Right atrium auricular region (tissue), 2 donors: ENCODE results near the gene CMPK1. TPM values are rescaled to one million over a fixed set of nuclear protein-coding genes. Genes with fewer than 3 reads are reported as not detected.

Experiments used
- DNase-seq: peaks from one replicate; pipeline ENCODE4 v3.0.0-alpha.2; 2019; ENCODE audit warnings: low spot score
- H3K27ac ChIP-seq, 2 donors: fragments of 200-600 bp; sonication (generic); 1 replicate in 1 of 2; 2 replicates in 1 of 2; pipeline ENCODE4 v1.5.1; 2016 to 2019
- H3K27me3 ChIP-seq, 2 donors: fragments of 200-600 bp; sonication (generic); one replicate each; pipeline versions ENCODE4 v1.5.1 to v1.6.0; 2017 to 2019
- H3K36me3 ChIP-seq: fragments of 200-600 bp; sonication (generic); one replicate; pipeline ENCODE4 v1.5.1; 2016
- H3K4me1 ChIP-seq, 2 donors: fragments of 200-600 bp; sonication (generic); one replicate each; pipeline versions ENCODE4 v1.5.1 to v1.6.0; 2017 to 2019
- H3K4me3 ChIP-seq, 2 donors: fragments of 200-600 bp; sonication (generic); 1 replicate in 1 of 2; 2 replicates in 1 of 2; pipeline ENCODE4 v1.5.1; 2017 to 2019; ENCODE audit warnings: mild to moderate bottlenecking in 1 of 2, moderate library complexity in 1 of 2
- H3K9me3 ChIP-seq, 2 donors: fragments of 200-600 bp; sonication (generic); one replicate each; pipeline ENCODE4 v1.5.1; 2019
- CTCF ChIP-seq, 2 donors: fragments of 200-600 bp; sonication (generic); IDR thresholded peaks; one replicate each; pipeline ENCODE4 v1.5.1; 2019; ENCODE audit warnings: antibody characterized with exemption in 2 of 2
- total RNA-seq, 2 donors: library from RNA; depleted of rRNA; stranded (reverse); fragments of >200 nt; gene quantifications; one replicate each; pipeline ENCODE4 v1.1.0, GENCODE V29; 2016

The CMPK1 gene
- total RNA-seq, 2 donors from 2014 or later: 51.4 to 72.3 TPM

DNA sequence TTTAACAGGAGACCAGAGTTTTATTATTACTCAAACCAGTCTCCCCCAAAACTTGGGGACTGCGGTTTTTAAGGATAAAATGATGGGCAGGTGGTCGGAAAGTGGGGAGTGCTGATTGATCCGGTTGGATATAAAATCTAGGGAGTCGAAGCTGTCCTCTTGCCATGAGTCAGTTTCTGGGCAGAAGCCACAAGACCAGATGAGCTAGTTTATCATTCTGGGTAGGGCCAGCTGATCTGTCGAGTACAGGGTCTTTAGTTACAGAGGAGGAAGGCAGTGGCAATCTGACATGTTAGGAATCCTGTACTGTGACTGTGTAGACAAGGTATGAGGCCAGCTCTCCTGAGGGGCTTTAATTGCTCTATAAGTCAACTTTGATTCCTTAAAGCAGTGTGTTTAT lies 59.6 kb downstream of the CMPK1 start:
- Histone ChIP-seq H3K27me3 (no peaks in the 10 kb centered on the region), H3K36me3 (no peaks in the 10 kb centered on the region), H3K9me3 (no peaks in the 10 kb centered on the region), H3K27ac (no peak overlapping the region), H3K4me3 (no peak overlapping the region), H3K4me1 (no peaks in the 10 kb centered on the region)
- no peak for TF ChIP-seq CTCF (IDR thresholded peaks at IDR 0.05)
- peak; percentile 9 for DNase-seq

DNA sequence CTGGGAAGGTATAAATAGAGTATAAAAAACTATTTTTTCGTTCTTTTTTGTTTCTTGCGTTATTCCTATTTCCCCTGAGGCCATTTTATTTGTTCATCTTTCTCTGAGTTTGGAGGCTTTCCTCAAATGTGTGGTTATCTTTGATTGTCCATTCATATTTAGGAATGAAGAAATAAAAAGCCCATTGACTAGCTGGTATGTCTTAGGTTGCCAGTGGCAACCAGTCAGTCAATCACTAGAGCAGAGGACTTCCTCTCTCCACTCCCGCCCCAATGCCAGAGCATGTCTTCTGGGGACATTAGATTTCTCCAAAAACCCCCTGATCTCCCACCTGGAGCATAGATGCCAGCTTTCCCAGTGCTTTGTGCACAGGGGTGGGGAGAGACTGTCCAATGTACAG lies 61.8 kb downstream of the CMPK1 start:
- TF ChIP-seq CTCF (IDR thresholded peaks at IDR 0.05): no peak
- H3K27me3 ChIP-seq: no peaks in the 10 kb centered on the region
- peak; percentile 2 for DNase-seq

GRCh38 chr1:47396671-47397196 lies 63.1 kb downstream of the CMPK1 start:
- Histone ChIP-seq H3K9me3 (no peaks in the 10 kb centered on the region), H3K4me1 (no peaks in the 10 kb centered on the region), H3K27me3 (no peaks in the 10 kb centered on the region), H3K36me3 (no peaks in the 10 kb centered on the region), H3K27ac (no peak overlapping the region), H3K4me3 (no peak overlapping the region)
- no peak for TF ChIP-seq CTCF (IDR thresholded peaks at IDR 0.05)
- DNase-seq: peak; percentile 16

More for the DNA sequence above, 61.8 kb downstream of the CMPK1 start:
- Histone ChIP-seq H3K36me3 (no peaks in the 10 kb centered on the region), H3K9me3 (no peaks in the 10 kb centered on the region), H3K27ac (no peak overlapping the region), H3K4me3 (no peak overlapping the region), H3K4me1 (no peaks in the 10 kb centered on the region)

DNA sequence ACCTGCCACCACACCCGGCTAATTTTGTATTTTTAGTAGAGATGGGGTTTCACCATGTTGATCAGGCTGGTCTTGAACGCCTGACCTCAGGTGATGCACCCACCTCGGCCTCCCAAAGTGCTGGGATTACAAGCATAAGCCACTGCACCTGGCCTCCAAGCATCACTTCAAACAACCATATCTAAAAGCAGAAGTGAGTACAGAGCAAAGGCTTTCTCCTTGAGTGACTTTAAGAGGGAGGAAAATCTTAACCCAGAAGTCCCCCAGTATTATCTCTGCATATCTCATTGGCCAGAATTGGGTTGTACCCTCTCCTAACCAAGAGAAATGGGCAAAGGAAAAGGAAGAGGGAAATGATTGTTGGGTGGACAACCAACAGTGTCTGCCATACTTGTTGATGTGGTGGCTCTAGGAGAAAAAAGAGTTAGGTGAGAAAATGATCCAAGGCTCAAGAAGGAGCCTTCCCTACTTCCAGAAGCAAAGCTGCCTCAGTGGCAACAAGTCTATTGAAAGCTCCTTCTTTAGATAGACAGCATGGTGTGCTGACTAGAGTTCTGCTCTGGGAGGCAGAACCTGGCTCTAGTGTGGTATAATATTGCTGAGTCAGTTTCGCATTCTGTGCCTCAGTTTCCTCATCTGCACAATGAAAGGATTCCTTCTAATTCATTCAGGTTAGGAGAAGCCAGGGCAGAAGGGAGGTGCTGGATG lies 65.7 kb downstream of the CMPK1 start:
- H3K27me3 ChIP-seq: no peaks in the 10 kb centered on the region
- H3K36me3 ChIP-seq: no peaks in the 10 kb centered on the region
- no peak overlapping the region for H3K4me3 ChIP-seq
- H3K27ac ChIP-seq: no peak overlapping the region
- no peaks in the 10 kb centered on the region for H3K9me3 ChIP-seq
- no peak for DNase-seq
- H3K4me1 ChIP-seq: no peaks in the 10 kb centered on the region
- no peak for TF ChIP-seq CTCF (IDR thresholded peaks at IDR 0.05)

- TF ChIP-seq CTCF (IDR thresholded peaks at IDR 0.05): no peak
- Histone ChIP-seq H3K27me3 (no peaks in the 10 kb centered on the region), H3K4me1 (no peaks in the 10 kb centered on the region), H3K9me3 (no peaks in the 10 kb centered on the region), H3K4me3 (no peak overlapping the region), H3K27ac (no peak overlapping the region), H3K36me3 (no peaks in the 10 kb centered on the region)
- no peak for DNase-seq
Observed at GRCh38 chr1:47399846-47400155, 66.2 kb downstream of the CMPK1 start.

DNA sequence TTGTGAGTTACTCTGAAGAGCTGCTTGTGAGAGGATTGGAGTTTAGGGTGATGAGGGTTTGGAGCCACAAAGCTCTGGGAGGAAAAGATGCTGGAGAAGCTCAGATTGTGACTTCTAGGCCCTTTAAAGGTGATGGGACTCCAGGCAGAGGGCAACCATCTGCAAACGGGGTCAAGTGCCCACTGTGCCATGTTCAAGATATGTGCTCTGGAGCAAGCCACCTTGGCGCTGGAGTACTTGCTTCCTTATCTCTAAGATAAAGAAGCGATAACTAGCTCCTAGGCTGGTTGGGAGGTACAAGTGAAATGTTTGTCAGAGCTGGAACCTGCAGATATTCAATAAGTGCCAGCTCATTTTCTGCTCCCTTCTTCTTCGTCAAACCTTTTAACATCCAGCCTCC lies 68.2 kb downstream of the CMPK1 start:
- no peak for TF ChIP-seq CTCF (IDR thresholded peaks at IDR 0.05)
- no peak overlapping the region for H3K4me3 ChIP-seq
- no peaks in the 10 kb centered on the region for H3K27me3 ChIP-seq
- H3K36me3 ChIP-seq: no peaks in the 10 kb centered on the region
- no peak for DNase-seq
- H3K4me1 ChIP-seq: no peaks in the 10 kb centered on the region
- no peaks in the 10 kb centered on the region for H3K9me3 ChIP-seq
- no peak overlapping the region for H3K27ac ChIP-seq
